Neural progenitor cell (in vitro differentiated cells): Measurements from ENCODE around the gene TPP1.

Source experiments
- EZH2 ChIP-seq: fragments of 200-600 bp; sonication (generic); IDR thresholded peaks from 2 replicates; pipeline ENCODE4 v1.6.1; 2017; ENCODE audit warnings: antibody characterized with exemption, mild to moderate bottlenecking, moderate library complexity
- EZH2phosphoT487 ChIP-seq: fragments of 200-600 bp; sonication (generic); IDR thresholded peaks from 2 replicates; pipeline ENCODE4 v1.6.1; 2017; ENCODE audit warnings: antibody characterized with exemption
- TF ChIP-seq, protein P1 (sequence below): fragments of 200-600 bp; sonication (generic); IDR thresholded peaks from 2 replicates; pipeline ENCODE4 v1.5.1; 2017; ENCODE audit warnings: antibody characterized with exemption, mild to moderate bottlenecking

DNA sequence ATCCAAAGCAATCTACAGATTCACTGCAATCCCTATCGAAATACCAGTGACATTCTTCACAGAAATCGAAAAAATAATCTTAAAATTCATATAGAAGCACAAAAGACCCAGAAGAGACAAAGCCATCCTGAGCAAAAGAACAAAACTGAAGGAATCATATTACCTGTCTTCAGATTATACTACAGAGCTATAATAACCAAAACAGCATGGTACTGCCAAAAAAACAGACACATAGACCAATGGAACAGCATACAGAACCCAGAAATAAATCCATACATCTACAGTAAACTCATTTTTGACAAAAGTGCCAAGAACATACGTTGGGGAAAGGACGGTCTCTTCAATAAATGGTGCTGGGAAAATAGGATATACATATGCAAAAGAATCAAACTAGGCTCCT, 34.7 kb downstream of the TPP1 start:
- TF ChIP-seq, protein P1, sequence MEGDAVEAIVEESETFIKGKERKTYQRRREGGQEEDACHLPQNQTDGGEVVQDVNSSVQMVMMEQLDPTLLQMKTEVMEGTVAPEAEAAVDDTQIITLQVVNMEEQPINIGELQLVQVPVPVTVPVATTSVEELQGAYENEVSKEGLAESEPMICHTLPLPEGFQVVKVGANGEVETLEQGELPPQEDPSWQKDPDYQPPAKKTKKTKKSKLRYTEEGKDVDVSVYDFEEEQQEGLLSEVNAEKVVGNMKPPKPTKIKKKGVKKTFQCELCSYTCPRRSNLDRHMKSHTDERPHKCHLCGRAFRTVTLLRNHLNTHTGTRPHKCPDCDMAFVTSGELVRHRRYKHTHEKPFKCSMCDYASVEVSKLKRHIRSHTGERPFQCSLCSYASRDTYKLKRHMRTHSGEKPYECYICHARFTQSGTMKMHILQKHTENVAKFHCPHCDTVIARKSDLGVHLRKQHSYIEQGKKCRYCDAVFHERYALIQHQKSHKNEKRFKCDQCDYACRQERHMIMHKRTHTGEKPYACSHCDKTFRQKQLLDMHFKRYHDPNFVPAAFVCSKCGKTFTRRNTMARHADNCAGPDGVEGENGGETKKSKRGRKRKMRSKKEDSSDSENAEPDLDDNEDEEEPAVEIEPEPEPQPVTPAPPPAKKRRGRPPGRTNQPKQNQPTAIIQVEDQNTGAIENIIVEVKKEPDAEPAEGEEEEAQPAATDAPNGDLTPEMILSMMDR: no peak
- TF ChIP-seq EZH2 (no peak), EZH2phosphoT487 (no peak)
